Activated CD8-positive, alpha-beta T cell treated with anti-CD3 and anti-CD28 coated beads for 36 hours (primary cell): ENCODE results near the gene SFXN5. TPM values are rescaled to one million over a fixed set of nuclear protein-coding genes. Genes with fewer than 3 reads are reported as not detected.
A peak's percentile ranks its signal among the peaks of the same experiment; 100 is the strongest.
"Not testable (repeated sequence)": the region's sequence is repeated elsewhere in the genome, so short reads cannot be mapped to it uniquely, and the experiment has no call there.

Experiments used
- ATAC-seq: fragments of 200-7000 bp; cut with Tn5 transposase; one replicate; pipeline ENCODE4 v1.10.0; 2021; ENCODE audit warnings: mild to moderate bottlenecking, moderate library complexity
- CTCF ChIA-PET: fragments of 350-600 bp; sonication (Branson Sonifier 250); formaldehyde crosslinking; loops from one replicate; lab custom pipeline; 2021; ENCODE audit warnings: antibody characterized with exemption; lab: Charles Lee
- POLR2A ChIA-PET: fragments of 350-600 bp; sonication (Branson Sonifier 250); formaldehyde crosslinking; loops from one replicate; lab custom pipeline; 2021; ENCODE audit warnings: antibody characterized with exemption; lab: Charles Lee
- DNase-seq: peaks from one replicate; pipeline ENCODE4 v3.0.0-alpha.2; 2020
- H3K27ac Mint-ChIP-seq: one replicate; pipeline ENCODE4 v1.8.0; 2021; ENCODE audit warnings: mild to moderate bottlenecking, mixed read lengths
- H3K27me3 Mint-ChIP-seq: one replicate; pipeline ENCODE4 v1.8.0; 2021; ENCODE audit warnings: mixed read lengths
- H3K36me3 Mint-ChIP-seq: one replicate; pipeline ENCODE4 v1.8.0; 2021; ENCODE audit warnings: low read depth, mixed read lengths
- H3K4me1 Mint-ChIP-seq: one replicate; pipeline ENCODE4 v1.8.0; 2021; ENCODE audit warnings: low read depth, mixed read lengths
- H3K4me3 Mint-ChIP-seq: one replicate; pipeline ENCODE4 v1.8.0; 2021; ENCODE audit warnings: mild to moderate bottlenecking, moderate library complexity, mixed read lengths
- H3K9me3 Mint-ChIP-seq: one replicate; pipeline ENCODE4 v1.8.0; 2021; ENCODE audit warnings: mixed read lengths
- intact Hi-C: fragments of 100-400 bp; cut with micrococcal nuclease; formaldehyde crosslinking; loops from one replicate; pipeline ENCODE4 v1.10.0; 2022
- total RNA-seq, 2 experiments: library from RNA; stranded (reverse); gene quantifications; one replicate each; pipeline ENCODE4 v1.2.3, GENCODE V29; 2021
- TF ChIP-seq, protein P1 (sequence below): fragments of 200-600 bp; IDR thresholded peaks from one replicate; pipeline ENCODE4 v1.8.0; 2022; ENCODE audit warnings: antibody characterized with exemption, mild to moderate bottlenecking

SFXN5 gene
- 1 to 10 TPM; 7.4 to 9.6 TPM for total RNA-seq

GRCh38 chr2:73071360-73072128 lies at the start of gene SFXN5:
Gene SFXN5, minus strand, starts transcription at chr2:73071712. Its CDS starts 7 bp downstream, at chr2:73071705.
- Mint-ChIP-seq H3K9me3 (no peaks in the 10 kb centered on the region), H3K36me3 (no peaks in the 10 kb centered on the region), H3K27ac (peak within 1 kb of the TSS; percentile 94), H3K27me3 (no peaks in the 10 kb centered on the region), H3K4me1 (peaks cover 25% of the 10 kb centered on the region), H3K4me3 (peak within 1 kb of the TSS; percentile 82)
- ATAC-seq: peak; percentile 90
- CTCF ChIA-PET: interaction anchor here (1.0 to 3.1 kb wide), 3 partner anchors 14 to 141 kb away, joined by 4 to 19 read pairs (median 4); no protein-coding TSS in a partner anchor
- TF ChIP-seq, protein P1, sequence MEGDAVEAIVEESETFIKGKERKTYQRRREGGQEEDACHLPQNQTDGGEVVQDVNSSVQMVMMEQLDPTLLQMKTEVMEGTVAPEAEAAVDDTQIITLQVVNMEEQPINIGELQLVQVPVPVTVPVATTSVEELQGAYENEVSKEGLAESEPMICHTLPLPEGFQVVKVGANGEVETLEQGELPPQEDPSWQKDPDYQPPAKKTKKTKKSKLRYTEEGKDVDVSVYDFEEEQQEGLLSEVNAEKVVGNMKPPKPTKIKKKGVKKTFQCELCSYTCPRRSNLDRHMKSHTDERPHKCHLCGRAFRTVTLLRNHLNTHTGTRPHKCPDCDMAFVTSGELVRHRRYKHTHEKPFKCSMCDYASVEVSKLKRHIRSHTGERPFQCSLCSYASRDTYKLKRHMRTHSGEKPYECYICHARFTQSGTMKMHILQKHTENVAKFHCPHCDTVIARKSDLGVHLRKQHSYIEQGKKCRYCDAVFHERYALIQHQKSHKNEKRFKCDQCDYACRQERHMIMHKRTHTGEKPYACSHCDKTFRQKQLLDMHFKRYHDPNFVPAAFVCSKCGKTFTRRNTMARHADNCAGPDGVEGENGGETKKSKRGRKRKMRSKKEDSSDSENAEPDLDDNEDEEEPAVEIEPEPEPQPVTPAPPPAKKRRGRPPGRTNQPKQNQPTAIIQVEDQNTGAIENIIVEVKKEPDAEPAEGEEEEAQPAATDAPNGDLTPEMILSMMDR: no peak
- POLR2A ChIA-PET: interaction anchor here (0.9 to 1.2 kb wide), 3 partner anchors 10 to 162 kb away, joined by 3 to 4 read pairs (median 3); partner anchors contain the start of gene CCT7
- peak; percentile 97 for DNase-seq
- intact Hi-C loops: no loop called here

- ATAC-seq, H3K27ac Mint-ChIP-seq, H3K4me3 Mint-ChIP-seq, DNase-seq, H3K9me3 Mint-ChIP-seq, intact Hi-C loops, H3K36me3 Mint-ChIP-seq, H3K4me1 Mint-ChIP-seq, POLR2A ChIA-PET: not testable (repeated sequence)
- peaks cover 12% of the 10 kb centered on the region for H3K27me3 Mint-ChIP-seq
- CTCF ChIA-PET: interaction anchor here (1.6 kb wide), 1 partner anchor 58 kb away, joined by 3 read pairs; no protein-coding TSS in a partner anchor
Observed at GRCh38 chr2:73119611-73120239, 48.2 kb upstream of the SFXN5 start.

DNA sequence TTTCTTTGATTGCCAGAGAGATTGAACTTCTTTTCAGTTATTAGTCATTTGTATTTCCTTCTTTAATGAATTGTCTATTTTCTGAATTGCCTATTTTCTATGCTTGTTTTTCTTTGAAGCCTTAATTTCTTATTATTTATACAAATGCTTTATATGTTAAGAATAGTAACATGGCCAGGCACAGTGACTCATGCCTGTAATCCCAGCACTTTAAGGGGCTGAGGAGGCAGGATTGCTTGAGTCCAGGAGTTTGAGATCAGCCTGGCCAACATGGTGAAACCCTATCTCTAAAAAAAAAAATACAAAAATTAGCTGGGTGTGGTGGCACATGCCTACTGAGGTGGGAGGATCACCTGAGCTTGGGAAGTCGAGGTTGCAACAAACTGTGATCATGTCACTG lies 45.9 kb upstream of the SFXN5 start:
- Mint-ChIP-seq H3K9me3 (no peaks in the 10 kb centered on the region), H3K4me1 (no peaks in the 10 kb centered on the region), H3K4me3 (no peak overlapping the region), H3K27ac (no peak overlapping the region), H3K36me3 (no peaks in the 10 kb centered on the region), H3K27me3 (peaks cover 2% of the 10 kb centered on the region)
- DNase-seq (no peak), ATAC-seq (no peak)
- intact Hi-C loops: no loop called here
- CTCF ChIA-PET: interaction anchor here (1.1 to 1.3 kb wide), 2 partner anchors 33 to 60 kb away, joined by 3 to 5 read pairs; no protein-coding TSS in a partner anchor
- POLR2A ChIA-PET: interaction anchor here (0.9 kb wide), 1 partner anchor 30 kb away, joined by 3 read pairs; no protein-coding TSS in a partner anchor
- TF ChIP-seq, protein P1: no peak

- ATAC-seq (no peak), DNase-seq (no peak)
- H3K4me3 Mint-ChIP-seq: no peak overlapping the region
- TF ChIP-seq, protein P1: no peak
- no peaks in the 10 kb centered on the region for H3K36me3 Mint-ChIP-seq
- peaks cover 8% of the 10 kb centered on the region for H3K4me1 Mint-ChIP-seq
- H3K27me3 Mint-ChIP-seq: peaks cover 4% of the 10 kb centered on the region
- POLR2A ChIA-PET: interaction anchor here (0.6 kb wide), 1 partner anchor 21 kb away, joined by 3 read pairs; no protein-coding TSS in a partner anchor
- CTCF ChIA-PET: interaction anchor here (1.1 to 1.3 kb wide), 2 partner anchors 31 to 61 kb away, joined by 3 to 5 read pairs; no protein-coding TSS in a partner anchor
- no peak overlapping the region for H3K27ac Mint-ChIP-seq
- intact Hi-C loops: no loop called here
- H3K9me3 Mint-ChIP-seq: no peaks in the 10 kb centered on the region
Observed at GRCh38 chr2:73116182-73116960, 44.9 kb upstream of the SFXN5 start.
